GM12878 (cell line): Measurements from ENCODE around the gene HERC2. TPM values are rescaled to one million over a fixed set of nuclear protein-coding genes. Genes with fewer than 3 reads are reported as not detected.

Experiments used
- ATAC-seq: fragments of 200-7000 bp; cut with Tn5 transposase; 3 replicates; pipeline ENCODE4 v1.9.1; 2020; ENCODE audit warnings: mild to moderate bottlenecking, moderate library complexity
- BruUV-seq: library from RNA; stranded (reverse); fragments of 400-500 nt; replicated peaks from 2 replicates; lab custom pipeline; 2021; lab: Mats Ljungman, UMichigan
- CTCF ChIA-PET: fragments of 300-600 bp; sonication (Branson Sonifier 250); formaldehyde crosslinking; extraction: SDS; loops from one replicate; lab custom pipeline; 2021; ENCODE audit warnings: inconsistent platforms; lab: Yijun Ruan, JAX
- POLR2A ChIA-PET: fragments of 350-600 bp; formaldehyde crosslinking; extraction: SDS; loops from one replicate; lab custom pipeline; 2021; ENCODE audit warnings: inconsistent platforms; lab: Charles Lee
- RAD21 ChIA-PET: fragments of 300-600 bp; sonication (Branson Sonifier 250); formaldehyde crosslinking; loops from one replicate; lab custom pipeline; 2023; ENCODE audit warnings: antibody characterized with exemption; ENCODE audit not compliant: unreplicated experiment; lab: Charles Lee
- SMC1A ChIA-PET: fragments of 300-600 bp; sonication (Branson Sonifier 250); formaldehyde crosslinking; loops from one replicate; lab custom pipeline; 2023; ENCODE audit not compliant: unreplicated experiment, uncharacterized antibody; lab: Charles Lee
- DNase-seq: peaks from one replicate; pipeline ENCODE4 v3.0.0-alpha.2; 2011; ENCODE audit warnings: low read depth, low spot score
- FAIRE-seq: peaks from 3 replicates; lab custom pipeline; 2011; peaks lifted over from hg19 to GRCh38; lab: Jason Lieb, UNC
- H2AFZ ChIP-seq: 2 replicates; pipeline ENCODE4 v1.6.0; 2011; ENCODE audit warnings: low read depth, low read length, control low read depth; ENCODE audit not compliant: control insufficient read depth
- H3K27ac ChIP-seq: 2 replicates; pipeline ENCODE4 v1.5.1; 2011; ENCODE audit warnings: control low read depth; ENCODE audit not compliant: control insufficient read depth, insufficient read depth
- H3K27me3 ChIP-seq, 2 experiments: replicated peaks in 1 of 2; 2 replicates each; pipeline versions ENCODE4 v1.6.0 to v1.6.1; 2011; ENCODE audit warnings: low read length in 1 of 2; ENCODE audit not compliant: control insufficient read depth in 2 of 2, insufficient read depth in 2 of 2
- H3K36me3 ChIP-seq, 2 experiments: 2 replicates each; pipeline ENCODE4 v1.5.1; 2011; ENCODE audit warnings: low read length in 1 of 2; ENCODE audit not compliant: control insufficient read depth in 2 of 2, insufficient read depth in 2 of 2
- H3K4me1 ChIP-seq: 2 replicates; pipeline ENCODE4 v1.6.1; 2011; ENCODE audit warnings: mild to moderate bottlenecking, low read length, moderate library complexity, mixed read lengths; ENCODE audit not compliant: control insufficient read depth, insufficient read depth
- H3K4me2 ChIP-seq: 2 replicates; pipeline ENCODE4 v1.6.0; 2011; ENCODE audit warnings: control low read depth; ENCODE audit not compliant: control insufficient read depth, insufficient read depth
- H3K4me3 ChIP-seq: fragments of 200-600 bp; sonication (generic); 2 replicates; pipeline ENCODE4 v1.5.1; 2016
- H3K79me2 ChIP-seq: 2 replicates; pipeline ENCODE4 v1.6.0; 2011; ENCODE audit warnings: low read length; ENCODE audit not compliant: control insufficient read depth, insufficient read depth
- H3K9ac ChIP-seq: 2 replicates; pipeline ENCODE4 v1.8.0; 2011; ENCODE audit warnings: low read length, control low read depth, mixed read lengths; ENCODE audit not compliant: control insufficient read depth, insufficient read depth
- H3K9me3 ChIP-seq: replicated peaks from 3 replicates; pipeline ENCODE4 v1.5.1; 2011; ENCODE audit warnings: mild to moderate bottlenecking, low read length; ENCODE audit not compliant: control insufficient read depth, insufficient read depth
- H4K20me1 ChIP-seq: 2 replicates; pipeline ENCODE4 v1.6.0; 2011; ENCODE audit not compliant: control insufficient read depth, insufficient read depth
- HDGF ChIP-seq: fragments of 450-650 bp; IDR thresholded peaks from 2 replicates; pipeline ENCODE4 v1.6.1; 2016; ENCODE audit warnings: antibody characterized with exemption
- NFYB ChIP-seq: IDR thresholded peaks from 2 replicates; pipeline ENCODE4 v1.6.1; 2011; ENCODE audit warnings: low read depth, mild to moderate bottlenecking, low read length, improper control_type of control experiment, moderate library complexity; ENCODE audit not compliant: insufficient read depth
- PBX3 ChIP-seq: IDR thresholded peaks from 2 replicates; pipeline ENCODE4 v1.6.1; 2011; ENCODE audit warnings: mild to moderate bottlenecking, low read depth, low read length, moderate library complexity; ENCODE audit not compliant: insufficient replicate concordance
- PKNOX1 ChIP-seq: fragments of 450-650 bp; IDR thresholded peaks from 2 replicates; pipeline ENCODE4 v1.6.1; 2016; ENCODE audit warnings: mild to moderate bottlenecking
- ZNF687 ChIP-seq: fragments of 450-650 bp; IDR thresholded peaks from 2 replicates; pipeline ENCODE4 v1.6.1; 2017; ENCODE audit warnings: mild to moderate bottlenecking, moderate library complexity
- WGBS: methylation state at CpG from one replicate; pipeline ENCODE4 v1.1.6; 2016; ENCODE audit warnings: low lambda C conversion rate; ENCODE audit not compliant: insufficient replicate concordance, insufficient coverage; ENCODE audit errors: missing lambda C conversion rate; 5-methylcytosine and 5-hydroxymethylcytosine counted together
- in situ Hi-C: fragments of 300-500 bp; cut with MboI; formaldehyde crosslinking; loops from 9 replicates; pipeline ENCODE4 v1.14.3; 2018; ENCODE audit warnings: mixed read lengths
- intact Hi-C: fragments of 100-400 bp; cut with micrococcal nuclease; formaldehyde crosslinking; loops from one replicate; pipeline ENCODE4 v1.14.2; 2022; ENCODE audit not compliant: unreplicated experiment
- polyA plus RNA-seq, 11 experiments: library from polyadenylated mRNA; depleted of rRNA in 4 of 11; unstranded in 6 of 11; stranded (reverse) in 5 of 11; fragments of >200 nt; fragmentation: Nextera tagmentation in 4 of 11; fragmentation: Illumina TruSeq in 1 of 11; extraction: Ambion mirVana in 4 of 11; extraction: Trizol in 1 of 11; gene quantifications; 1 replicate in 1 of 11; 2 replicates in 10 of 11; pipeline versions ENCODE4 v1.2.1 to v1.2.3, GENCODE V29; 2011 to 2016; ENCODE audit warnings: inconsistent platforms in 2 of 11, missing spikeins in 2 of 11, low read depth in 1 of 11
- total RNA-seq, 4 experiments: library from RNA; depleted of rRNA in 3 of 4; stranded (reverse); fragments of >200 nt in 3 of 4; fragmentation: Illumina TruSeq in 1 of 4; extraction: Trizol in 1 of 4; gene quantifications; 2 replicates each; pipeline versions ENCODE4 v1.2.1 to v1.2.3, GENCODE V29; 2013 to 2021

HERC2 gene
- total and polyA plus RNA-seq, 10 of the 15 experiments (the other 5 are each of a cell fraction or from before 2014, with no cell fraction given): 6.1 to 39.0 (median 24.0) TPM

GRCh38 chr15:28264166-28264565 is 57.8 kb downstream of the HERC2 start:
- Histone ChIP-seq H3K79me2 (no peaks in the 10 kb centered on the region), H4K20me1 (no peaks in the 10 kb centered on the region), H3K4me1 (no peaks in the 10 kb centered on the region; the same call in 1 of the 2 replicates), H3K4me2 (peak overlapping the region; percentile 41), H3K27ac (peak overlapping the region; percentile 27; the same call in 1 of the 2 replicates), H3K4me3 (no peak overlapping the region), H3K9me3 (no peaks in the 10 kb centered on the region), H3K36me3 (peaks cover 14% of the 10 kb centered on the region in 2 experiments), H3K9ac (no peak overlapping the region), H2AFZ (no peak overlapping the region), H3K27me3 (no peaks in the 10 kb centered on the region)
- CTCF ChIA-PET: interaction anchor here (0.6 kb wide), 1 partner anchor 117 kb away, joined by 4 read pairs; no protein-coding TSS in a partner anchor
- BruUV-seq: no TSS peak
- peak; percentile 23; the same call in 1 of the 2 replicates for TF ChIP-seq ZNF687
- peak; percentile 82 for TF ChIP-seq PBX3
- TF ChIP-seq PKNOX1: peak; percentile 95
- 0 out of 2 replicates have a peak, but pooled peaks have one; percentile 33 for TF ChIP-seq NFYB
- no peak for TF ChIP-seq HDGF
- FAIRE-seq (no peak), DNase-seq (peak; percentile 28), ATAC-seq (peak; percentile 87)
- RAD21 ChIA-PET: no interaction called here
- WGBS: 99% methylated on average over 6 of the region's 6 CpGs
- intact Hi-C loops (no loop called here), in situ Hi-C loops (no loop called here)
- SMC1A ChIA-PET: no interaction called here
- POLR2A ChIA-PET: no interaction called here
